GM19468 (cell line): ENCODE measurements around the gene TNRC6B.
"Not testable (repeated sequence)": the region's sequence is repeated elsewhere in the genome, so short reads cannot be mapped to it uniquely, and the experiment has no call there.

ENCODE experiments used
- ATAC-seq: cut with Tn5 transposase; IDR thresholded peaks from one replicate; pipeline ENCODE4 v1.9.1; 2021; ENCODE audit warnings: mild to moderate bottlenecking, moderate library complexity, moderate number of reproducible peaks; ENCODE audit not compliant: unreplicated experiment; ENCODE audit errors: extremely low read depth

Gene TNRC6B

DNA sequence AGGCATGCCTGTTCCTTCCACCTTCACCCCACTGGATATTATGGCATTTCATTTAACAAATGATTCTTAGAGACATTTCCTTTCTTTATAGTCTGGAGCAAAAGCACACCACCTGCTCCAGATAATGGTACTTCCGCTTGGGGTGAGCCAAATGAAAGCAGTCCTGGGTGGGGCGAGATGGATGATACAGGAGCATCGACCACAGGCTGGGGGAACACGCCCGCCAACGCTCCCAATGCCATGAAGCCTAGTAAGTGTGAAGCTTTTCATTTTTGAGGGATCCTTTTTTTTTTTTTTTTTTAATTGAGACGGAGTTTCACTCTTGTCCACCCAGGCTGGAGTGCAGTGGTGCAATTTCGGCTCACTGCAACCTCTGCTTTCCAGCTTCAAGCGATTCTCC is 92.3 kb downstream of the TNRC6B start:
- no peak for ATAC-seq

GRCh38 chr22:40270748-40271373 is 93.1 kb downstream of the TNRC6B start:
- ATAC-seq, result no peak

DNA sequence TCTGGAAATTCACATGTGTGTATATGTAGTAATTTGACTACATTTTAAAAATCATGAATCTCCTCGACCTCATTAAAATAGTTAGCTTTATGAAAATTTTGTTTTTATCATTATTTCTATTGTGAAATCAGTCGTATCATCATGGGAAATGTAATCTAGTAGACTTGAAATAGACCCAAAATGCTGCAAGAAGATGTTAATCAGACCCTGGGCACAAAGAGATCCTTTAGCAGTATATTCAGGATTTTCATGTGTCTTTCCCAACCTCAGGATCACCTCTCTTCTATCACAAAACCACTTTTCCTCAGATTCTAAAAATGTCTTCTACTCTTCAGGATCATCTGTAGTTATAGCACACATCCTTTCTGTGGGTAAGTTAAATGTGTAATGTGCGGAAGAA is 93.7 kb downstream of the TNRC6B start:
- no peak for ATAC-seq

GRCh38 chr22:40273319-40273718 is 95.6 kb downstream of the TNRC6B start:
- no peak for ATAC-seq

- ATAC-seq, result no peak
Measured at GRCh38 chr22:40276996-40277823, 99.5 kb downstream of the TNRC6B start.

DNA sequence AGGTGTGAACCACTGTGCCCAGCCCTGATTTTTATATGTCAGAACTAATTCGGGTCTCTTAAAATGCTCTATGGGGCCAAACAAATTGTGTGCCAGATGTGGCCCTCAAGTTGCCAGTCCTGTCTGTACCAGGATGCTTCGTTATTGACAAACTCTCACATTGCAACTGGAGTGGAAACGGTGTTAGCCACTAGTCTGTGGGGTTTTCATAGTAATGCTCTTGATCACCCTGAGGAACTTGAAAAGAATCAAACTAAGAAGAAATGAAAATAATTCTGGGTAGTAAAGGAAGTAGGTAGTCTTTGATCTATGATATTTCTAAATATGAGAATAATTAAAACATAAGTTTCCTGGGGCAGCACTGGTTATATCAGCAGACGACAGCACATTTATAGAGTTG is 101.3 kb downstream of the TNRC6B start:
- ATAC-seq, result no peak

GRCh38 chr22:40281717-40282116 is 104.0 kb downstream of the TNRC6B start:
- no peak for ATAC-seq

DNA sequence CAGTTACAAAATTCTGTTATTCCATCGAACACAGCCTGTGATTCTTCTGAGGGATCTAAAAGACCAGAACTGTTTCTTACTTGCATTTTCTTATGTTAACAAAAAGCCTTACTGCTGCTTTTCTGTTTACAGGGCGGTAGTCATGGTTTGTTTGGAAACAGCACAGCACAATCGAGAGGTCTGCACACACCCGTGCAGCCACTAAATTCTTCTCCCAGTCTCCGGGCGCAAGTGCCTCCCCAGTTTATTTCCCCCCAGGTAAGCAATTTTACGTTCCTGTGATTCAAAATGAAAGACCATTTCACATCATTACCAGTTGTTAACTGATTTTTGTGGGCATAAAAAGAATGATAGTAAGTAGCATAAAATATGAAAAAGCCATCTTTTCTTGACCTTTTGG is 107.8 kb downstream of the TNRC6B start:
- ATAC-seq, result no peak

DNA sequence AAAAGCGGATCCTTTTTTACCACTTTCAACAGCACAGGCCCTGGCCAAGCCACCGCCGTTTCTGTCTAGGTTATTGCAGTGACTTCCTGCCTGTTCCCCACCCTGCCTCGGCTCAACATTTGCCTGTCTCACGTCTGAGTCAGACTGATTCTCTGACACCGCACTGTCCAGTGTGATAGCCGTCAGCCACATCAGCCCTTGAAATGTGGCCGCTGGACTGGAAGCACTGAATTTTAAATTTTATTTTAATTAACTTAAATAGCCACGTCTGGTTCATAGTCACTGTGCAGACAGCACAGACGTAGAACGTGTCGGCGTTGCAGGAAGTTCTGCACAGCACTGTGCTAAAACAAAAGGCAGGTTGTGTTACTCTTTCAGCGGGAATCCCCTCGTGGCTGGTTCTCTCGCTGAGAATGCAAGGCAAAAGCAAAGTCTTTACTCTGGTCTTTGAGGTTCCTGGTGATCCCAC is 112.3 kb downstream of the TNRC6B start:
- no peak for ATAC-seq

DNA sequence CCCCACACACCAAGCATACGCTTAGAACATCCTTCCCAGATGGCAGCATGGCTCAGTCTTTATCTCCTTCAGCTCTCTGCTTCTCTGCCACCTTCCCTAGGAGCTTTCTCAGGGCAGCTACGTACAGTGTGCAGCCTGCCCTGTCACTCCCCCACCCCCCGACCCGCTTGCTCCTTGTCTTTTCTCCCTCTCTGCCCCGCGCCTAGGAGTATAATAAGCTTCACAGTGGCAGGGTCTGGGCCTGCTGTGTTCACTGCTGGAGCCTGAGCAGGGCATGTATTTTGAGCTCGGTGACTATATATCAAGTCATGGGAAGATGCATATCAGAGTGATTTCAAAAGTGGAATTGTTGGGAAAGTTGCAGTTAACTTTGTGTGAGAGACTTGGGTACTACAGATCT is 112.8 kb downstream of the TNRC6B start:
- no peak for ATAC-seq

DNA sequence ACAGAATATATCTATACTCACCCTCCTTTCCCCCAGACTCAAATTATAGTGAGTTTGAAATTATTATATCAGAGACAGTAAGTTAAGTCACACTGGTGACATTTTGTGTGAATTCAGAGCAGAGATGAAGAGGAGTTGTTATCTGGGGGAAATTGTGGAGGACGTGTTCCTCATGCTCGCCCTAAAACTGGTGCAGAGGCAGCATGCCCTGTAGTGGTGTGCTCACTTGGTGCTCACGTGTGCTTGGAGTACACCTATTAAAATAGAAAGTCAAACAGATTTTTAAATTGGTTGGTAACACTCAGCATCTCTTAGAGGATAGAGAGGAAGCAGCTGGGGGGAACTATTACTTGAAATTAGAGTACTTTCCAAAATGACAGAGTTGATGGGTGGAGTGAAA is 117.0 kb downstream of the TNRC6B start:
- ATAC-seq, result no peak

- ATAC-seq, result no peak
Measured at GRCh38 chr22:40300316-40300715, 122.6 kb downstream of the TNRC6B start.

DNA sequence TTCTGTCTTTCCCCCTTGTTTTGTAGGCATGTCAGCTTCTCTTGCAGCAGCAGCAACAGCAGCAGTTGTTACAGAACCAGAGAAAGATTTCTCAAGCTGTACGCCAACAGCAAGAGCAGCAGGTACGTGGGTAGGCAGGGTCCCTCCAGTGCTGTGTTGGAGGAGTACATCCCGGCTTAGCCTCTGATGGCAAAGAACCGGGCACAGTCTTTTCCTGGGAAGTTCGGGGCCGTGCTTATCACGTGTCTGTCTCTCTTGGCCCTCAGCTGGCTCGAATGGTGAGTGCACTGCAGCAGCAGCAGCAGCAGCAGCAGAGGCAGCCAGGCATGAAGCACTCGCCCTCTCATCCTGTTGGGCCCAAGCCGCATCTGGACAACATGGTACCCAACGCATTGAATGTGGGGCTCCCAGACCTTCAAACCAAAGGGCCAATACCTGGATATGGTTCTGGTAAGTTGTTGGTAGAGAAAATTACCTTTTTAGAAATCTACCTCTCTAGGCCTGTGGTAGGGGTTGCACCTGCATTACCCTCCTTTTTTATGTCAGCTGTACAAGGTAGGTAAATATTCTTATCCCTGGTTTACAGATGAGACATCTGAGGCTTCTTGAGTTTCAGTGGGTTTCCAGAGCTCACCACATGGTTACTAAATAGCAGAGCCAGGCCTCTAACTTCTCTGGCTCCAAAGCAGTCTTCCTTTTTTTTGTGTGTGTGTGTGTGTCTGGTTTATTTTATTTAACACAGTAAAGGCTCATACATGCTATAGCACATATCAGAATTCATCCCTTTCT is 123.4 kb downstream of the TNRC6B start:
- ATAC-seq, result no peak

GRCh38 chr22:40302149-40302548 is 124.4 kb downstream of the TNRC6B start:
- ATAC-seq, result no peak

GRCh38 chr22:40305625-40306024 is 127.9 kb downstream of the TNRC6B start:
- no peak for ATAC-seq

DNA sequence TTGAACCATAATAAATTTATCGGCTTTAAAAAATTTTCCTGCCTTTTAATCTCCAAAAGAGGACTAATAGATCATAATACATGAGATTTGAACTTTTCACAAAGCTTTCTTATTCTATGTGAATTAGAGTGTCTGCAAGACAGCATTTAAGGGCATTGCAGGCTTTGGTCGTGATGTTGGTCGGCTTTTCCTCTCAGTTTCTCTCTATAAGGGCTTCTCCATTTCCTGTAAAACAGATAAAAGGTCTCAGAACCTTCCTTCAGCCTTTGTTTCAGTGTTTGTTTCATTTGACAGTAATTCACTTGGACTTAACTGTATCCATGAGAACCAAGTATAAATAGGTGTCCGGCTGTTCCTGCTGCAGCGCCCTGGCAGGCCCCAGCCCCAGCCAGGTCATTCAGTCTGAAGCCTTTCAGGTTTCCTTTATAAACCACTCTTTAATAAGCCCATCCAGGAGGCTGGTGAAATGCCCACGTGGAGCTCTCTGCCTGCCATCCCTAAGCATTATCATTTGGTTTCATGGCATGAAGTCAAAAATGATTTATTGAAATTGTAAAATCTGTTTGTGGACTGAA is 131.4 kb downstream of the TNRC6B start:
- ATAC-seq, result no peak

DNA sequence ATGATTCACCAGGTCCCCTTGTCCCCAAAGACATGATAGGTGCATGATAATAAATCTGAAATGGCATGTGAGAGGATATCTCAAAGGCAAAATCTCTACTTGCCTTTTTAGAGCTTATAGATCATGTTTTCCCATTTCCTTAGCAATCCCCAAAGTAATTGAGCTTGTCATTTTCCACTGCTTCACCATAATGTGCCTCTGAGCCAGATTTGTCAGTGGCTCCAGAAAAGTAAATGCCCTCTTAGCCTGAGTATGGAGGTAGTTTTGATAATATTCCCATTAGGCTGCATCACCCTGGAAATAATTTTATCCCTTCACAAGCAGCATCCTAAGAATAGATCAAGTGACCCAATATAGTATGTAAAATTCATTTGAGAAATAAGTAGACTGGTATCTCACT is 131.9 kb downstream of the TNRC6B start:
- ATAC-seq, result no peak

DNA sequence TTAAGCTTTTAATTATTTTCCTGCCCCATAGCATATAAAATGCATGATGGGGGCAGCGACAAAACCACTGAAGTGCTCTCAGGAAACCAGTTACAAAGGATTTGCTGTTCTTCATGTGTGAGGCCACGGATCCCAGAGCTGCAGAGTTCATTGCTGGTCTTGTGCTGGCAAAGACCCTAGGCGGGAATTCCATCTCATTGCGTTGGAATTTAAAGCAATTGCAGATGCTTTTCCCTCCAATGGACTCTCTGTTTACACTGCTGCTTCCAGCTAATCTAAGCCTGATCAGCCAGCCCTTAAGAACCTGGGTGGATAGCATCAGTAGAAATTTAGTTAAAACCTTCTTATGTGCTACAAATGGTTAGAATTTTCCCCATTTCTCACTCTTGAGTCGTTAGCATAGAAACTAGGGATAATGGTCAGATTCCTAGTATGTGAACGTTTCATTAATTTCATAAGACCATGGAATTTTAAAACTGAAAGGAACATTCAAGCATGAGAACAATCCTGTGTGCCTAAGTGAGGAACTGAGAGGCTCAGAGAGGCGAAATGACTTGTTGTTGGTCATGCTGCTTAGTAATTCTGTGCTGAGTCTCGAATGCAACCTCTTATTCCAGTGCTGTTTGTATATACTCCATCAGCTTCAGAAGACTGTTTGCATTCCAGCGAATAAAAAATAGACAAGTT is 132.5 kb downstream of the TNRC6B start:
- no peak for ATAC-seq

DNA sequence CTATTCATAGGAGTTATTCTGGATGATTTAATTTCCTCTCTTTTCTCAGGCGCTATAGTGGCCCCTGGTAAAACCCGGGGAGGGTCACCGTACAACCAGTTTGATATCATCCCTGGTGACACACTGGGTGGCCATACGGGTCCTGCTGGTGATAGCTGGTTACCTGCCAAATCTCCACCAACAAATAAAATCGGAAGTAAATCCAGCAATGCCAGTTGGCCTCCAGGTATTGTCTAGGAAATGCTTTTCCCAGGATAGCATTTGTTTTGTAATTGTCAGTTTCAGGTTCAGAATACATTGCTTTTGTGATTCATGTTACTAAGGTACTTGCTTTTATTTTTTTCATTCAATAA is 133.0 kb downstream of the TNRC6B start:
- no peak for ATAC-seq

GRCh38 chr22:40311646-40312045 is 133.9 kb downstream of the TNRC6B start:
- not testable (repeated sequence) for ATAC-seq
